ENCODE results near the gene CEP152. TPM values are rescaled to one million over a fixed set of nuclear protein-coding genes. Genes with fewer than 3 reads are reported as not detected.
A peak's percentile ranks its signal among the peaks of the same experiment; 100 is the strongest.
"Not testable (repeated sequence)": the region's sequence is repeated elsewhere in the genome, so short reads cannot be mapped to it uniquely, and the experiment has no call there.

The CEP152 gene
- polyA plus RNA-seq, 6 donors from 2014 or later = 2.6 to 9.3 (median 4.8) TPM

GRCh38 chr15:48800811-48801455 is 9.9 kb downstream of the CEP152 start:
- no peak for DNase-seq
- H3K27me3 Mint-ChIP-seq = no peaks in the 10 kb centered on the region
- H3K4me1 Mint-ChIP-seq = peaks cover 7 to 13% (median 12%) of the 10 kb centered on the region in 3 donors
- no peaks in the 10 kb centered on the region for H3K9me3 Mint-ChIP-seq
- no peak overlapping the region for H3K4me3 Mint-ChIP-seq
- peaks cover 0 to 13% of the 10 kb centered on the region in 2 donors for H3K36me3 Mint-ChIP-seq
- peak overlapping the region in 1 of 6 donors; percentile 14 for H3K27ac Mint-ChIP-seq
- peak in 1 of 2 donors; percentile 51 for ATAC-seq (ENCODE audit: low read depth in 2 of 2)

GRCh38 chr15:48800245-48800644 is 10.6 kb downstream of the CEP152 start:
- Mint-ChIP-seq H3K4me1 (peaks cover 10 to 13% (median 12%) of the 10 kb centered on the region in 3 donors), H3K9me3 (no peaks in the 10 kb centered on the region), H3K27me3 (no peaks in the 10 kb centered on the region), H3K27ac (no peak overlapping the region), H3K36me3 (peaks cover 0 to 13% of the 10 kb centered on the region in 2 donors), H3K4me3 (no peak overlapping the region)
- no peak for DNase-seq
- ATAC-seq (ENCODE audit: low read depth in 2 of 2) = no peak

- ATAC-seq (ENCODE audit: low read depth in 2 of 2) (no peak), DNase-seq (no peak)
- Mint-ChIP-seq H3K27me3 (no peaks in the 10 kb centered on the region), H3K27ac (no peak overlapping the region), H3K4me3 (no peak overlapping the region), H3K9me3 (no peaks in the 10 kb centered on the region), H3K36me3 (peaks cover 0 to 4% of the 10 kb centered on the region in 2 donors), H3K4me1 (peaks cover 12 to 23% (median 21%) of the 10 kb centered on the region in 3 donors)
Measured at GRCh38 chr15:48798319-48798718, 12.6 kb downstream of the CEP152 start.

GRCh38 chr15:48796930-48797329 is 13.9 kb downstream of the CEP152 start:
- no peak overlapping the region for H3K4me3 Mint-ChIP-seq
- peaks cover 0 to 8% of the 10 kb centered on the region in 2 donors for H3K36me3 Mint-ChIP-seq
- peaks cover 12 to 23% (median 21%) of the 10 kb centered on the region in 3 donors for H3K4me1 Mint-ChIP-seq
- no peaks in the 10 kb centered on the region for H3K27me3 Mint-ChIP-seq
- DNase-seq (no peak), ATAC-seq (ENCODE audit: low read depth in 2 of 2) (no peak)
- no peaks in the 10 kb centered on the region for H3K9me3 Mint-ChIP-seq
- peak overlapping the region in 1 of 6 donors; percentile 13 for H3K27ac Mint-ChIP-seq

- H3K36me3 Mint-ChIP-seq = peaks cover 0 to 8% of the 10 kb centered on the region in 2 donors
- no peak overlapping the region for H3K27ac Mint-ChIP-seq
- no peak overlapping the region for H3K4me3 Mint-ChIP-seq
- no peak for ATAC-seq (ENCODE audit: low read depth in 2 of 2)
- no peak for DNase-seq
- no peaks in the 10 kb centered on the region for H3K27me3 Mint-ChIP-seq
- H3K9me3 Mint-ChIP-seq = no peaks in the 10 kb centered on the region
- H3K4me1 Mint-ChIP-seq = peaks cover 12 to 22% (median 19%) of the 10 kb centered on the region in 3 donors
Measured at GRCh38 chr15:48796521-48796920, 14.3 kb downstream of the CEP152 start.

- H3K27ac Mint-ChIP-seq = peak overlapping the region in 1 of 6 donors; percentile 30
- ATAC-seq (ENCODE audit: low read depth in 2 of 2) (no peak), DNase-seq (no peak)
- H3K9me3 Mint-ChIP-seq = no peaks in the 10 kb centered on the region
- H3K4me3 Mint-ChIP-seq = peak overlapping the region in 1 of 8 donors; percentile 16
- H3K4me1 Mint-ChIP-seq = peaks cover 12 to 16% (median 14%) of the 10 kb centered on the region in 3 donors
- H3K27me3 Mint-ChIP-seq = no peaks in the 10 kb centered on the region
- H3K36me3 Mint-ChIP-seq = peaks cover 0 to 8% of the 10 kb centered on the region in 2 donors
Measured at GRCh38 chr15:48795901-48796300, 15.0 kb downstream of the CEP152 start.

- Mint-ChIP-seq H3K4me1 (peaks cover 12 to 16% (median 14%) of the 10 kb centered on the region in 3 donors), H3K4me3 (peak overlapping the region in 7 of 8 donors; percentile 33 to 87 (median 63)), H3K27me3 (no peaks in the 10 kb centered on the region), H3K27ac (peak overlapping the region; percentile 89 to 98 (median 95)), H3K36me3 (peaks cover 7 to 8% of the 10 kb centered on the region in 2 donors), H3K9me3 (no peaks in the 10 kb centered on the region)
- peak; percentile 95 to 97 for ATAC-seq (ENCODE audit: low read depth in 2 of 2)
- DNase-seq = peak; percentile 44
Measured at GRCh38 chr15:48794697-48795134, 16.2 kb downstream of the CEP152 start.

GRCh38 chr15:48792408-48792807 is 18.5 kb downstream of the CEP152 start:
- peaks cover 12% of the 10 kb centered on the region in 3 donors for H3K4me1 Mint-ChIP-seq
- H3K27ac Mint-ChIP-seq = no peak overlapping the region
- peaks cover 8 to 20% of the 10 kb centered on the region in 2 donors for H3K36me3 Mint-ChIP-seq
- ATAC-seq (ENCODE audit: low read depth in 2 of 2) (no peak), DNase-seq (no peak)
- no peaks in the 10 kb centered on the region for H3K27me3 Mint-ChIP-seq
- H3K9me3 Mint-ChIP-seq = no peaks in the 10 kb centered on the region
- H3K4me3 Mint-ChIP-seq = no peak overlapping the region

- not testable (repeated sequence) for H3K9me3 Mint-ChIP-seq; H3K27ac Mint-ChIP-seq; DNase-seq; H3K4me3 Mint-ChIP-seq; H3K27me3 Mint-ChIP-seq; ATAC-seq (ENCODE audit: low read depth in 2 of 2)
- H3K36me3 Mint-ChIP-seq = peaks cover 12 to 18% of the 10 kb centered on the region in 2 donors
- H3K4me1 Mint-ChIP-seq = peaks cover 7 to 10% (median 9%) of the 10 kb centered on the region in 3 donors
Measured at GRCh38 chr15:48790466-48791115, 20.3 kb downstream of the CEP152 start.

- DNase-seq = no peak
- H3K36me3 Mint-ChIP-seq = peaks cover 26 to 34% of the 10 kb centered on the region in 2 donors
- no peaks in the 10 kb centered on the region for H3K27me3 Mint-ChIP-seq
- H3K4me1 Mint-ChIP-seq = no peaks in the 10 kb centered on the region
- no peak for ATAC-seq (ENCODE audit: low read depth in 2 of 2)
- no peaks in the 10 kb centered on the region for H3K9me3 Mint-ChIP-seq
- no peak overlapping the region for H3K4me3 Mint-ChIP-seq
- H3K27ac Mint-ChIP-seq = peak overlapping the region in 1 of 6 donors; percentile 30
Measured at GRCh38 chr15:48785712-48786111, 25.2 kb downstream of the CEP152 start.

- peaks cover 30 to 31% of the 10 kb centered on the region in 2 donors for H3K36me3 Mint-ChIP-seq
- no peaks in the 10 kb centered on the region for H3K27me3 Mint-ChIP-seq
- no peak overlapping the region for H3K27ac Mint-ChIP-seq
- no peak for DNase-seq
- ATAC-seq (ENCODE audit: low read depth in 2 of 2) = no peak
- no peak overlapping the region for H3K4me3 Mint-ChIP-seq
- no peaks in the 10 kb centered on the region for H3K9me3 Mint-ChIP-seq
- H3K4me1 Mint-ChIP-seq = no peaks in the 10 kb centered on the region
Measured at GRCh38 chr15:48785195-48785594, 25.7 kb downstream of the CEP152 start.

- H3K9me3 Mint-ChIP-seq = no peaks in the 10 kb centered on the region
- no peak overlapping the region for H3K4me3 Mint-ChIP-seq
- DNase-seq (no peak), ATAC-seq (ENCODE audit: low read depth in 2 of 2) (no peak)
- no peaks in the 10 kb centered on the region for H3K27me3 Mint-ChIP-seq
- peaks cover 27 to 30% of the 10 kb centered on the region in 2 donors for H3K36me3 Mint-ChIP-seq
- no peak overlapping the region for H3K27ac Mint-ChIP-seq
- no peaks in the 10 kb centered on the region for H3K4me1 Mint-ChIP-seq
Measured at GRCh38 chr15:48784756-48785155, 26.1 kb downstream of the CEP152 start.

GRCh38 chr15:48782911-48783310 is 28.0 kb downstream of the CEP152 start:
- H3K4me1 Mint-ChIP-seq = no peaks in the 10 kb centered on the region
- H3K4me3 Mint-ChIP-seq = no peak overlapping the region
- no peak overlapping the region for H3K27ac Mint-ChIP-seq
- H3K9me3 Mint-ChIP-seq = no peaks in the 10 kb centered on the region
- H3K27me3 Mint-ChIP-seq = no peaks in the 10 kb centered on the region
- peaks cover 21 to 26% of the 10 kb centered on the region in 2 donors for H3K36me3 Mint-ChIP-seq
- DNase-seq (no peak), ATAC-seq (ENCODE audit: low read depth in 2 of 2) (no peak)

All from naive B cell (primary cell).